HG03442 (cell line): ENCODE measurements around the gene MOB3B.

Source experiments
- ATAC-seq: cut with Tn5 transposase; IDR thresholded peaks from one replicate; pipeline ENCODE4 v1.9.1; 2021; ENCODE audit warnings: mild to moderate bottlenecking, moderate library complexity; ENCODE audit not compliant: unreplicated experiment

The MOB3B gene

GRCh38 chr9:27369591-27369990, 160.0 kb downstream of the MOB3B start:
- no peak for ATAC-seq

- ATAC-seq: no peak
Observed at GRCh38 chr9:27368316-27368985, 161.2 kb downstream of the MOB3B start.

GRCh38 chr9:27367921-27368315, 161.7 kb downstream of the MOB3B start:
- ATAC-seq: no peak

- ATAC-seq: peak; percentile 70
Observed at GRCh38 chr9:27367175-27367798, 162.3 kb downstream of the MOB3B start.

GRCh38 chr9:27365707-27366376, 163.8 kb downstream of the MOB3B start:
- ATAC-seq: peak; percentile 86

GRCh38 chr9:27362447-27363210, 167.0 kb downstream of the MOB3B start:
- no peak for ATAC-seq

- ATAC-seq: no peak
Observed at GRCh38 chr9:27361492-27361891, 168.1 kb downstream of the MOB3B start.

GRCh38 chr9:27359763-27360162, 169.9 kb downstream of the MOB3B start:
- no peak for ATAC-seq

- no peak for ATAC-seq
Observed at GRCh38 chr9:27358007-27358406, 171.6 kb downstream of the MOB3B start.

- ATAC-seq: no peak
Observed at GRCh38 chr9:27356446-27356845, 173.2 kb downstream of the MOB3B start.

GRCh38 chr9:27355166-27355565, 174.4 kb downstream of the MOB3B start:
- no peak for ATAC-seq

GRCh38 chr9:27353474-27354229, 176.0 kb downstream of the MOB3B start:
- ATAC-seq: peak; percentile 84

- ATAC-seq: no peak
Observed at GRCh38 chr9:27353166-27353473, 176.5 kb downstream of the MOB3B start.

- peak; percentile 32 for ATAC-seq
Observed at GRCh38 chr9:27352457-27353165, 177.0 kb downstream of the MOB3B start.

- no peak for ATAC-seq
Observed at GRCh38 chr9:27351438-27351837, 178.2 kb downstream of the MOB3B start.

- ATAC-seq: no peak
Observed at GRCh38 chr9:27350382-27350976, 179.1 kb downstream of the MOB3B start.

GRCh38 chr9:27349698-27350080, 179.9 kb downstream of the MOB3B start:
- no peak for ATAC-seq

GRCh38 chr9:27348785-27349697, 180.6 kb downstream of the MOB3B start:
- no peak for ATAC-seq

- ATAC-seq: no peak
Observed at GRCh38 chr9:27347889-27348288, 181.7 kb downstream of the MOB3B start.
